Measurements from ENCODE around the gene PRKCE. TPM values are rescaled to one million over a fixed set of nuclear protein-coding genes. Genes with fewer than 3 reads are reported as not detected.

Gene PRKCE
- total RNA-seq, 1 donor from 2014 or later, result 6.9 TPM

DNA sequence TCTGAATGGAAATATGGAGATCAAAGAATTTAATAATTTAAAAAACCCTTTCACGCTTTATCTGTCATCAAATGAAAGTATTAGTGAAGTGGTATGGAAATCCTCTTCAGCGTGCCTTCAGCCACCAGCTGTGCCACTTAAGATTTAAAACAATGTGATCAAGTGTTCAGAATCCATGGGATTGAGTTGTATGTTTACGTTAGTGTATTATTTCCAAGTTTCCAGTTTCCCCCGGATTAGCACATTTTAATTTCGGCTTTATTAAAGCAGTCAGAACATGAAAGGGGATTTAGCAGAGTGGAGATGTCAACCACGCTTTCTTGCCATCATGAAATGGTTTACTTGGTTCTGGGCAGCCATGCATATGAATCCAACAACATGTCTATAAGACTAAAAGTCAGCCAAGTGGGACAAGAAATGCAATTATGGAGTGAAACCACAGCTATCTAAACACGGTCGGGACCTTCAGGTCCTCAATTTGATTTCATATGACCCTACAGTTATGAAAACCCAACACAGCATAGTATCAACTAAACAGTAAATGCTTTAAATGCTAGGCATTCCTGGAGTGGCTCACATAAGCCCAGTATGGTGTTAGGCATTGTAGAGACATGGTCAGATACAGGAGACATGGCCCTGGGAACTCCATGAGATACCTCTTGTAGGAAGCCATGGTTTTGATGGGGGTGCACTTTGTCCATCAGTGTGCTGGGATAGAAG, 420.8 kb downstream of the PRKCE start:
- DNase-seq (ENCODE audit: low read depth), result peak; percentile 68

DNA sequence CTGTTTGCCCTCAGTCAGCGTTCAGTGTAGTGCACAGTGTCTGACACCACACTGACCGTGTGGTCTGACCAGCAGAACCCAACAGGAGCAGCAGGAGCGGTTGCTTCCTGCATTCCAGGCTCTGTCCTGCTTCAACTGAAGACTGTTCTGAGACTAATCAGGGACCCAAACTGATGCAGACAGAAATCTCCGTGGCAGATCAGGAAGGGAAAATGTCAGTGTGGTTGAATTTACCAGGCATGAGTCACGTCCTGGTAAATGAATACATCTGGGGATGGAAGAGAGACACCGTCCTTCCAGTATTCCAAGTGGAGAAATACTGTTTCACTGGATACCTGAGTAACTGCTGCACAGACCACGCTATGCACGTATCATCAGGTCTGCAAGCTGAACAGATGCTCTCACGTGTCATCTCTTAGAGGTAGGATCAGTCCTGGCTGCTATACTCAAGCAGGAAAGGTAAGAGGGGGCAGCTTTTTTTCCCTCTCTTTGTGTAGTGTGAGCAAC, 422.1 kb downstream of the PRKCE start:
- peak; percentile 98 for DNase-seq (ENCODE audit: low read depth)

GRCh38 chr2:46074501-46074900, 423.0 kb downstream of the PRKCE start:
- DNase-seq (ENCODE audit: low read depth), result no peak

- DNase-seq (ENCODE audit: low read depth), result no peak
Measured at GRCh38 chr2:46075848-46076247, 424.4 kb downstream of the PRKCE start.

GRCh38 chr2:46076251-46076650, 424.8 kb downstream of the PRKCE start:
- no peak for DNase-seq (ENCODE audit: low read depth)

GRCh38 chr2:46076875-46077274, 425.4 kb downstream of the PRKCE start:
- DNase-seq (ENCODE audit: low read depth), result no peak

GRCh38 chr2:46077522-46078107, 426.1 kb downstream of the PRKCE start:
- DNase-seq (ENCODE audit: low read depth), result no peak

DNA sequence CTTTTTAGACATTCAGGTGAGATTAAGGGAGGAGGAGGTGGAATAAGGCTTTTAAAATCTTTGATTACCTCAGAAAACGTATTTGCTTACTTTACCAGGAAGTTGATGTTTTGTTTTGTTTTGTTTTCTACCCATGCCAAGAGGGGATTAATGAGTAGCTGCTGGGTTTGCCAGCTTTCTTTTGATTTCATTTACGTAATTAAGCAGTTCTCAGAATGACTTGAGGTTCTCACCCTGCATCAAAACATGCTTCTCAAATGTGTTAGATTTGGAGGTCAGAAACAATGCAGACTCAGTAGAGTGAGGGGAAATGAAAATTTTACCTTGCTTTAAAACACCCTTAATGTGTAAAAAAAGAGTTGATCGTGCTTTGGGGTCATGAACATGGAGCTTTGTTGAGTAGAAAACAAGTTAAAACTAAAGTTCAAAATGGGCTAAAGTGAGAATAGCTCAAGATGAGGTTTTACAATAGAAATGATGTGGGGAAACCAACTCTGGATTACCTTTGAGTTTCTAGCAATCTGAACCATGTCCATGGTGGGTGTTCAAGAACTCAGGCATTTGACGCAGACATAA, 428.6 kb downstream of the PRKCE start:
- peak; percentile 56 for DNase-seq (ENCODE audit: low read depth)

- DNase-seq (ENCODE audit: low read depth), result no peak
Measured at GRCh38 chr2:46082531-46083485, 431.3 kb downstream of the PRKCE start.

DNA sequence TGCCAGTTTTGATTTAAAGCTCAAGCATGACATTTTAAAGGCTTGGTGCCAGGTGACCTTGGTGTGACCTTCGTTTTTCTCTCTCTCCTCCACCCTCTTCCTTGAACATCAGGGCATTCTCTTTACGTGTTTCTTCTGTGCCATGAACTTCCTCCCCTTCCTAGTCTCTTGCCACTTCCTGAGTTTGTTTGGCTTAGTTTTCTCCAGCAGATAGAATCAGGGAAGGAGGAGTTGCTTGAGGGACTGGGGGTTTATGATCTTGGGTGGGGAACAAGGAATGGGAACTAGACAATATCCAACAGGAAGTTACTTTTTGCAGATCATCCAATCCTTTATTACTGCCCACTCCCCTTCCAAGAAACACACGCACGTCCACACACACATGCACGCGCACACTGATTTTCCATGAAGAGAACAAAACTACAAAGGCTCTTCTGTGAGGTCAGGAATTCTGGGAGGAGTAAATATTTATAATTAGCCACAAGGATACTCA, 435.1 kb downstream of the PRKCE start:
- DNase-seq (ENCODE audit: low read depth), result no peak

- no peak for DNase-seq (ENCODE audit: low read depth)
Measured at GRCh38 chr2:46087492-46087891, 436.0 kb downstream of the PRKCE start.

DNA sequence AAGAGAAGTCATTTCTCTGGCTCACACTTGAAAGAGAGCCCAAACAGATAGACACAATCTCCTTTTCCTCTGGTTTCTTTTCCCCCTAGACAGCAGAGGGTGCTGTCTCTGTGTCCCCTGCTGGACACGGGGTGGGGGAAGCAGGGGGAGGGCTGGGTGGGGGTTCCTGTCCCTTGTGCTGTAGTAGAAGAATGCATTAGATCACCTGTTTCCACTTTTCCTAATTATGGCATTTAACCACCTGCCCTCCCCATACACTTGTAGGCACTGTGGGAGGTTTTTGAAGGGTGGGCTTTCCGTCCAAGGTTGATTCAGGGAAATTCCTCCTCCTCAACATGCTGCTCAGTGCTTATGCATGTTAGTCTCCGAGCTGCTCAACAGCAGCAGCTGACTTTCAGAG, 439.5 kb downstream of the PRKCE start:
- no peak for DNase-seq (ENCODE audit: low read depth)

DNA sequence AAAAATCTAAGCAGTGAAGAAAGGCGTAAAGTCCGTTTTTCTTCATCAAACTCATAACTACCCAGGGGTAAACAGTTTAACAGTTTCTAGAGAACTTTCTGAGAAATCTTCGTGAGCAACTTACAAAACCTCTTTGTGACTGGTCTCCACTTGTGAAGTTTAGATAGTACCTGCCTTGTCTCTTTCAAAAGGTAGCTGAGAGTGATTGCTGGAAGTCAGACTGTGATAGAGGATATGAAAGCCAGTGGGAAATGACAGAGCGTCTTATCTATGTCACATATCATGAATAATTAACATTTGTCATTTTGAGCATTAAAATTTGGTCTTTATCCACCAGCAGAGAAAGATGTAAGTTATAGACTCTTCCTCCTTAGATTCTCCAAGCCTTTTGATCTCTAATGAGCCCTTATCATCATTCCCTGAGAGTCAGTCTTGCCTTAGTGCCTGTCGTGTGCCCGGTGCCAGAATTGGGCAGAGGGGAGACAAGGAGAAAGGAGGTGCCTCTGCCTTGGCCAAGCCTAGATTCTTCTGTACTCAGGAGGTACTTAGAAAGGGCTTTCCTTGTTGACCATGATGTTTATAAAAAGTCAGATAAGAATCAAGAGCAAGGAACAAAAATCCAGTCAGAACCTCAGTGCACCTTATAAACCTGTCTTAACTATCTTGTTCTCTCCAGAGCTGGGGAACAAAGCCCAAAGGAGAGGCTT, 440.6 kb downstream of the PRKCE start:
- DNase-seq (ENCODE audit: low read depth), result no peak

- no peak for DNase-seq (ENCODE audit: low read depth)
Measured at GRCh38 chr2:46094689-46095088, 443.2 kb downstream of the PRKCE start.

- DNase-seq (ENCODE audit: low read depth), result no peak
Measured at GRCh38 chr2:46095830-46096229, 444.4 kb downstream of the PRKCE start.

GRCh38 chr2:46096260-46096659, 444.8 kb downstream of the PRKCE start:
- DNase-seq (ENCODE audit: low read depth), result no peak

GRCh38 chr2:46097714-46098480, 446.4 kb downstream of the PRKCE start:
- DNase-seq (ENCODE audit: low read depth), result peak; percentile 98

- peak; percentile 95 for DNase-seq (ENCODE audit: low read depth)
Measured at GRCh38 chr2:46098621-46099062, 447.2 kb downstream of the PRKCE start.

DNA sequence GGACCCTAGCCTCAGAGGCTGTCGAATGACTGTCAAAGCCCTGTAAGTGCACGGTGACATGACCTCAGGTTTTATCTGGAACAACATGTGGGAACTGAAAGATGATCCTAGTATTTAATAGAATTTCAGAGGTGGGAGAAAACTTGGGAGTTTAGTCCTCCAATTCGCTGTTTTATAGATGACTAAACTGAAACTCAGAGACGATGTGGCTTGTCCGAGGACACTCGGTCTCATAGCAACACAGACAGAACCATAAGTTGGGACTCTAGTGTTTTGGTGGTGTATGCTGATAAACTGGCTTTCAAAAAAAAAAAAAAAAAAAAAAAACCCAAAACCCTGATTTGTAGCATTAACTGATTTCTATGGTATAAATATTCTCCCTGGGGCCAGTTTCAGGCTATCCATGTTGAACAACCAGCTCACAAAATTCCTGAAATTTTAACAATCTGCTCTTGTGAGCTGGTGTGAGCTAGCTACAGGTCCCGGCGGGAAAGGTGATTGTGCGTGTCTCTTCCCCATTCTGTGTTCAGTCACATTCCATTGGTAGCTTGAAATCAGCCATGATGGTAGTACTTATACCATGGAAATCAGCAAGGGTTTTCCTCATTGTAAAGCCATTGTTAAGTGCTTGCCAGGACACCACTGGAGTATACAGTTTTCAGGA, 450.2 kb downstream of the PRKCE start:
- no peak for DNase-seq (ENCODE audit: low read depth)

DNA sequence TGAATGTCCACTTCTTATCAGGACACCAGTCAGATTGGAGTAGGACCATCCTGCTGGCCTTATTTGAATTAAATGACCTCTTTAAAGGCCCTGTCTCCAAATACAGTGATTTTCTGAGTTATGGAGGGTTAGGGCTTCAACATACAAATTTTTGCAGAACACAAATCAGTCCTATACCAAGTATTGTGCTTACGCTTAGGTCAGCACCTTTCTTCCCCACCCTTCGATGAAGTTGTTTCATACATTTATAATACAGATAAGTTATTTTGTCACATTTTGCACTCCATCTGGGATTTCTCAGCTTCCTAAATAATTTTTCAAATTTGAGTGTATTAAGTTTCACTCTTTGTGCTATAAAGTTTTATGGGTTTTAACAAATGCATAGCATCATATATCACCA, 455.2 kb downstream of the PRKCE start:
- no peak for DNase-seq (ENCODE audit: low read depth)
